Ishikawa (cell line): ENCODE data around the gene LCN2.

Experiments used
- CEBPB ChIP-seq: IDR thresholded peaks from 2 replicates; pipeline ENCODE4 v1.6.1; 2012
- CREB1 ChIP-seq: IDR thresholded peaks from 2 replicates; pipeline ENCODE4 v1.6.1; 2012; ENCODE audit warnings: low read depth
- EP300 ChIP-seq: IDR thresholded peaks from 2 replicates; pipeline ENCODE4 v1.6.1; 2012; ENCODE audit warnings: borderline replicate concordance
- FOXM1 ChIP-seq: IDR thresholded peaks from 2 replicates; pipeline ENCODE4 v1.6.1; 2012; ENCODE audit warnings: low read depth, borderline replicate concordance
- RAD21 ChIP-seq: IDR thresholded peaks from 2 replicates; pipeline ENCODE4 v1.6.1; 2012; ENCODE audit warnings: low read depth
- TAF1 ChIP-seq: IDR thresholded peaks from 2 replicates; pipeline ENCODE4 v1.6.1; 2012; ENCODE audit warnings: low read depth, mild to moderate bottlenecking
- TCF12 ChIP-seq: IDR thresholded peaks from 2 replicates; pipeline ENCODE4 v1.6.1; 2012; ENCODE audit warnings: low read depth
- TEAD4 ChIP-seq: IDR thresholded peaks from 2 replicates; pipeline ENCODE4 v1.6.1; 2012
- YY1 ChIP-seq: IDR thresholded peaks from 2 replicates; pipeline ENCODE4 v1.6.1; 2012; ENCODE audit warnings: low read depth
- ZBTB7A ChIP-seq: IDR thresholded peaks from 2 replicates; pipeline ENCODE4 v1.6.1; 2012; ENCODE audit warnings: low read depth
- TF ChIP-seq, protein P1 (sequence below): IDR thresholded peaks from 2 replicates; pipeline ENCODE4 v1.6.1; 2012
- TF ChIP-seq, protein P2 (sequence below): IDR thresholded peaks from 2 replicates; pipeline ENCODE4 v1.6.1; 2012
- TF ChIP-seq, protein P3 (sequence below): IDR thresholded peaks from 2 replicates; pipeline ENCODE4 v1.6.1; 2012; ENCODE audit warnings: low read depth, mild to moderate bottlenecking

DNA sequence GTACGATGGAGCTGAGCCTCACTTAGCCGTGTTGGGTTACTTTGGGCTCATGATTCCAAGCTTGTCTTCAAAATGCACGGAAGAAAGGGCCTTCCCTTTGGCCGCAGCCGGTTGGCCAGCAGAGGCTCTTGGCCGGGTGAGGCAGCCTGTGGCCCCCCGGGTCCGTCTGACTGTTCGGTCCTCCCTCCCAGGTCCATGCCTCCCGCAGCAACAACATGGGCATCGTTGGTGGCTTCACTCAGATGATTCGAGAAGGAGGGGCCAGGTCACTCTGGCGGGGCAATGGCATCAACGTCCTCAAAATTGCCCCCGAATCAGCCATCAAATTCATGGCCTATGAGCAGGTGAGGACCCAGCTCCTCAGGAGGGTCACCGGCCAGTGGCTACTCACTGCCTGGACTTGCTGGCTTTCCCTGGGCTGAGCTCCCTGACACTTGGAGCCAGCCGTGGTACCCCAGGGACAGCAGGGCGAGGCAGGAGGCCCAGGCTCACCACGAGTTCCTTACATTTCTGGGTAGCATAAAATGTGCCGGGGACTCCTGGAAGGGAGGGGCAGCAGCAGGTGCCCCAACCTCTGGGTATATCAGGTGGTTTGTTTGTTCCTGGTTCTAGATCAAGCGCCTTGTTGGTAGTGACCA is 43.6 kb upstream of the LCN2 start:
- TF ChIP-seq RAD21 (no peak), FOXM1 (no peak), TCF12 (no peak), CEBPB (no peak), EP300 (no peak), TEAD4 (no peak), YY1 (no peak), CREB1 (no peak), TAF1 (no peak), ZBTB7A (no peak)
- TF ChIP-seq, protein P1, sequence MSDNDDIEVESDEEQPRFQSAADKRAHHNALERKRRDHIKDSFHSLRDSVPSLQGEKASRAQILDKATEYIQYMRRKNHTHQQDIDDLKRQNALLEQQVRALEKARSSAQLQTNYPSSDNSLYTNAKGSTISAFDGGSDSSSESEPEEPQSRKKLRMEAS: no peak
- TF ChIP-seq, protein P2, sequence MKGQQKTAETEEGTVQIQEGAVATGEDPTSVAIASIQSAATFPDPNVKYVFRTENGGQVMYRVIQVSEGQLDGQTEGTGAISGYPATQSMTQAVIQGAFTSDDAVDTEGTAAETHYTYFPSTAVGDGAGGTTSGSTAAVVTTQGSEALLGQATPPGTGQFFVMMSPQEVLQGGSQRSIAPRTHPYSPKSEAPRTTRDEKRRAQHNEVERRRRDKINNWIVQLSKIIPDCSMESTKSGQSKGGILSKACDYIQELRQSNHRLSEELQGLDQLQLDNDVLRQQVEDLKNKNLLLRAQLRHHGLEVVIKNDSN: no peak
- TF ChIP-seq, protein P3, sequence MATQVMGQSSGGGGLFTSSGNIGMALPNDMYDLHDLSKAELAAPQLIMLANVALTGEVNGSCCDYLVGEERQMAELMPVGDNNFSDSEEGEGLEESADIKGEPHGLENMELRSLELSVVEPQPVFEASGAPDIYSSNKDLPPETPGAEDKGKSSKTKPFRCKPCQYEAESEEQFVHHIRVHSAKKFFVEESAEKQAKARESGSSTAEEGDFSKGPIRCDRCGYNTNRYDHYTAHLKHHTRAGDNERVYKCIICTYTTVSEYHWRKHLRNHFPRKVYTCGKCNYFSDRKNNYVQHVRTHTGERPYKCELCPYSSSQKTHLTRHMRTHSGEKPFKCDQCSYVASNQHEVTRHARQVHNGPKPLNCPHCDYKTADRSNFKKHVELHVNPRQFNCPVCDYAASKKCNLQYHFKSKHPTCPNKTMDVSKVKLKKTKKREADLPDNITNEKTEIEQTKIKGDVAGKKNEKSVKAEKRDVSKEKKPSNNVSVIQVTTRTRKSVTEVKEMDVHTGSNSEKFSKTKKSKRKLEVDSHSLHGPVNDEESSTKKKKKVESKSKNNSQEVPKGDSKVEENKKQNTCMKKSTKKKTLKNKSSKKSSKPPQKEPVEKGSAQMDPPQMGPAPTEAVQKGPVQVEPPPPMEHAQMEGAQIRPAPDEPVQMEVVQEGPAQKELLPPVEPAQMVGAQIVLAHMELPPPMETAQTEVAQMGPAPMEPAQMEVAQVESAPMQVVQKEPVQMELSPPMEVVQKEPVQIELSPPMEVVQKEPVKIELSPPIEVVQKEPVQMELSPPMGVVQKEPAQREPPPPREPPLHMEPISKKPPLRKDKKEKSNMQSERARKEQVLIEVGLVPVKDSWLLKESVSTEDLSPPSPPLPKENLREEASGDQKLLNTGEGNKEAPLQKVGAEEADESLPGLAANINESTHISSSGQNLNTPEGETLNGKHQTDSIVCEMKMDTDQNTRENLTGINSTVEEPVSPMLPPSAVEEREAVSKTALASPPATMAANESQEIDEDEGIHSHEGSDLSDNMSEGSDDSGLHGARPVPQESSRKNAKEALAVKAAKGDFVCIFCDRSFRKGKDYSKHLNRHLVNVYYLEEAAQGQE: no peak
